ENCODE results near the gene PEMT.
"Not testable (repeated sequence)": the region's sequence is repeated elsewhere in the genome, so short reads cannot be mapped to it uniquely, and the experiment has no call there.

The PEMT gene

DNA sequence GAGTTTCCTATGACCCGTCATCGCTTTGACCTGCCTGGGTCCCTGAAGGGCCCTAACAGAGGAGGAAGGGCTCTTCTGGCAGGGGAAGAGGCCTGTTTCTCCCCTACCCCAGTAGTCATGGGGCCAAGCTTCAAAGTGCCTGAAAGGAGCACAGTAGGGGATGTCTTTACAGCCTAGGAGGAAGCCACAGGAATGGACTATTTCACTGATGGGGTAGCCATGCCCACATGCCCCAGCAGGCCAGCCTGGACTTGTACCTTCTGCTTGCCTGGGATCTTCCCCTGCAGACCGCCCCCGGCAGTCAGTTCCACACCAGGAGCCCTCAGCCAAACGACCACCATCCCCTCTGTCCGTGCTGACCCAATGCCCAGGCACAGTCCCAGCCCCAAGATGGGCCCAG, 41.8 kb upstream of the PEMT start:
- Histone ChIP-seq H3K27me3 (replicated peaks) (no peaks in the 10 kb centered on the region), H3K27ac (no peak overlapping the region), H3K36me3 (replicated peaks) (no peaks in the 10 kb centered on the region), H3K4me3 (ENCODE audit: low read depth, low read length) (no peak overlapping the region)
- in situ Hi-C loops (cut with HindIII; ENCODE audit: low pct_ligation_motif_present, low sequenced_read_pairs) = no loop called here
- no peak for TF ChIP-seq CTCF (IDR thresholded peaks at IDR 0.05; ENCODE audit: low read depth, low read length, missing control alignments)
- DNase-seq = no peak

- H3K4me3 ChIP-seq (ENCODE audit: low read depth, low read length); in situ Hi-C loops (cut with HindIII; ENCODE audit: low pct_ligation_motif_present, low sequenced_read_pairs); H3K36me3 ChIP-seq (replicated peaks); H3K27ac ChIP-seq; H3K27me3 ChIP-seq (replicated peaks); DNase-seq: not testable (repeated sequence)
Observed at GRCh38 chr17:17632690-17633089, 41.2 kb upstream of the PEMT start.

GRCh38 chr17:17628388-17629008, 37.0 kb upstream of the PEMT start:
- H3K36me3 ChIP-seq (replicated peaks) = no peaks in the 10 kb centered on the region
- H3K27me3 ChIP-seq (replicated peaks) = no peaks in the 10 kb centered on the region
- TF ChIP-seq CTCF (IDR thresholded peaks at IDR 0.05; ENCODE audit: low read depth, low read length, missing control alignments) = no peak
- H3K4me3 ChIP-seq (ENCODE audit: low read depth, low read length) = no peak overlapping the region
- in situ Hi-C loops (cut with HindIII; ENCODE audit: low pct_ligation_motif_present, low sequenced_read_pairs) = no loop called here
- no peak overlapping the region for H3K27ac ChIP-seq
- DNase-seq = no peak

DNA sequence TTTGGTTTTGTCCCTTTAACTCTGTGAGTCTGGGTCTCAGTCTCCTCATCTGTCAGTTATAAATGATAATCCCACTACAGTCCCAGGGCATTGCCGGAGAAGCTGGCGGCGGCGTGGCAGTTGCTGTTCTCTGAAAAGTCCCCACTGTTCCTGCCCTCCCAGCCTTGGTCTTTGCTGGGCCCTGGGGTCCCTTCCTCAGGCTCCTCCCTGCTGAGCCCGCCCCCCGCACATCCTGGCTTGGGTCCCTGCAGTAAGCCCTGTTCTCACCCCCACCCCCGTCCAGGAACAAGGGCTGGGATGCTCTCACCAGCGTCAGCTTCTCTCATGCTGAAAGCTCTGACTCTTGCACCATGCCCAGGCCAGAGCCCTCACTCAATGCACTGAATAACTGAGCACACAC, 35.3 kb upstream of the PEMT start:
- Histone ChIP-seq H3K4me3 (ENCODE audit: low read depth, low read length) (no peak overlapping the region), H3K36me3 (replicated peaks) (no peaks in the 10 kb centered on the region), H3K27ac (no peak overlapping the region), H3K27me3 (replicated peaks) (no peaks in the 10 kb centered on the region)
- in situ Hi-C loops (cut with HindIII; ENCODE audit: low pct_ligation_motif_present, low sequenced_read_pairs) = no loop called here
- no peak for DNase-seq
- no peak for TF ChIP-seq CTCF (IDR thresholded peaks at IDR 0.05; ENCODE audit: low read depth, low read length, missing control alignments)

DNA sequence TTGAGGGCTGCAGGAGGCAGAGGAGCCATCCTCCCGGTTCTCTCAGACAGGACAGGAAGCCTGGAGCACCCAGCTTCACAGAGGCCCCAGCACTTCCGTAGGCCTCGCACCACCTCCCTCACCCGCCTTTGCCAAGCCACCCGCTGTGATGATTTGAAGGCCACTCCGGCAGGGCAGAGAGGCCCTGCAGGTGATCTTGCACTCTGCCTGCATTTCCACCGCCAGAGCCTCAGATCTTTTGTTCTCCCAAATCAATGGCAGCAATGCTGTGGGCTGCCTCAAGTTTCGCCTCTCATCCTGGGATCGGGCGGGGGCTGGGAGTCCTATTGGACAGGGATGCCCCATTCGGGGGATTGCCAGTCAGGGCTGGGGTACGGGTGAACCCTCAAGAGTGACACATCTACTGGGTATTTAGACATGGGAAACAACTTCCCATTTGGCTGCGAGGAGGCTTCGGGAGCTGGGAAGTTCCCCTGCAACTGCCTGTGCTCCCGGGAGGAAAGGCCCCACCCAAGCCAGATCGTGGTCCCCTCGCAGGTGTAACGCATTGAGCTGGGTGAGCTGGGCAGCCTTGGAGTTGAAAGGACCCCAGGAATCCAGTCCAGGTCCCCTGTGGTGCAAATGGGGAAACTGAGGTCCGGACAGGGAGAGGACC, 34.8 kb upstream of the PEMT start:
- H3K36me3 ChIP-seq (replicated peaks) = no peaks in the 10 kb centered on the region
- TF ChIP-seq CTCF (IDR thresholded peaks at IDR 0.05; ENCODE audit: low read depth, low read length, missing control alignments) = no peak
- DNase-seq = no peak
- H3K4me3 ChIP-seq (ENCODE audit: low read depth, low read length) = no peak overlapping the region
- H3K27ac ChIP-seq = no peak overlapping the region
- in situ Hi-C loops (cut with HindIII; ENCODE audit: low pct_ligation_motif_present, low sequenced_read_pairs) = no loop called here
- no peaks in the 10 kb centered on the region for H3K27me3 ChIP-seq (replicated peaks)

DNA sequence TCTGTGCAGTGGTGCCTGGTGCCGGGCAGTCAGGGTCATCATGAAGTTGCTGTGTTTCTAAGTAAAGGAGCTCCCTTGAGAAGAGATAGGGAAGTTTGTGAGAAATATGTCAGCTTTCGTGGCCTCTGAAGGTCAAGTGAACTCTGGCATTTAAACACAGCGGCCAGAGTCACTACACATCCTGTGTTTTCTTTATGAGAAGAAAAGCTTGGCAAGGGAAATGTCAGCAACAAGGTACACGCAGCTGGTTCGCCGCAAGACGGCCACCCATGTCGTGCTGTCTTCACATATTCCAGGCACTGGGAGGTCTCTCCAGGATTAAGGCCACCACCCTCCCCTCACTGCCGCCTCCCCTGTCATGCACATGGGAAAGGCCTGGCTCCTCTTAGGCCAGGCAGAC, 33.2 kb upstream of the PEMT start:
- Histone ChIP-seq H3K36me3 (replicated peaks) (no peaks in the 10 kb centered on the region), H3K27me3 (replicated peaks) (no peaks in the 10 kb centered on the region), H3K27ac (no peak overlapping the region), H3K4me3 (ENCODE audit: low read depth, low read length) (no peak overlapping the region)
- no peak for TF ChIP-seq CTCF (IDR thresholded peaks at IDR 0.05; ENCODE audit: low read depth, low read length, missing control alignments)
- no peak for DNase-seq
- in situ Hi-C loops (cut with HindIII; ENCODE audit: low pct_ligation_motif_present, low sequenced_read_pairs) = loop anchor here (25.0 kb wide), 1 partner anchor 262 kb away; no protein-coding TSS in a partner anchor
